Gastrocnemius medialis (tissue), 4 donors: Measurements from ENCODE around the gene STEAP1B.

ENCODE experiments used
- CTCF ChIP-seq, 5 experiments: fragments of 450-650 bp in 3 of 5; fragments of 200-600 bp in 2 of 5; sonication (generic) in 2 of 5; IDR thresholded peaks in 4 of 5; conservative IDR thresholded peaks in 1 of 5; 1 replicate in 4 of 5; 2 replicates in 1 of 5; pipeline ENCODE4 v1.5.1; 2016 to 2019; ENCODE audit warnings: antibody characterized with exemption in 5 of 5, mild to moderate bottlenecking in 3 of 5, moderate library complexity in 3 of 5
- POLR2A ChIP-seq, 2 donors: fragments of 450-650 bp; IDR thresholded peaks; one replicate each; pipeline ENCODE4 v1.6.1; 2017; ENCODE audit warnings: antibody characterized with exemption in 2 of 2, mild to moderate bottlenecking in 2 of 2, moderate library complexity in 2 of 2

GRCh38 chr7:22441157-22441556, 58.8 kb downstream of the STEAP1B start:
- TF ChIP-seq CTCF (IDR thresholded peaks at IDR 0.05 in 4 of 5, conservative IDR thresholded peaks at IDR 0.05 in 1 of 5) (no peak), POLR2A (IDR thresholded peaks at IDR 0.05) (no peak)
